ENCODE data around the gene PMFBP1. TPM values are rescaled to one million over a fixed set of nuclear protein-coding genes. Genes with fewer than 3 reads are reported as not detected.

Gene PMFBP1
- polyA plus RNA-seq (2011; rRNA removed), result 0.04 and 0.07 TPM in 2 replicates
- polyA minus RNA-seq (2011; rRNA and poly(A)+ RNA removed), result not detected in 2 replicates

- ChIA-PET POLR2A (no interaction called here), CTCF (interaction anchor here (1.0 to 1.6 kb wide), 2 partner anchors 9 to 22 kb away, joined by 3 to 4 read pairs; no protein-coding TSS in a partner anchor)
- peak; percentile 26 for DNase-seq (ENCODE audit: low read depth)
- Histone ChIP-seq H3K4me3 (ENCODE audit: low read depth, low read length) (no peak within 1 kb of the TSS), H3K36me3 (ENCODE audit: control insufficient read depth, insufficient read depth, low read length) (no peaks in the 10 kb centered on the region), H3K27me3 (ENCODE audit: control insufficient read depth, insufficient read depth, low read length) (0 out of 2 replicates have a peak, but pooled peaks cover 2% of the 10 kb centered on the region)
- no peak for TF ChIP-seq CTCF (IDR thresholded peaks at IDR 0.05; ENCODE audit: insufficient read depth, low read depth, low read length)
Observed at GRCh38 chr16:72172105-72173034, at the start of gene PMFBP1. Gene PMFBP1 (minus strand): TSS chr16:72172155. CDS start chr16:72171208, 947 bp downstream.

GRCh38 chr16:72221630-72222024 lies 49.7 kb upstream of the PMFBP1 start:
- Histone ChIP-seq H3K4me3 (ENCODE audit: low read depth, low read length) (no peak overlapping the region), H3K36me3 (ENCODE audit: control insufficient read depth, insufficient read depth, low read length) (no peaks in the 10 kb centered on the region), H3K27me3 (ENCODE audit: control insufficient read depth, insufficient read depth, low read length) (0 out of 2 replicates have a peak, but pooled peaks cover 1% of the 10 kb centered on the region)
- CTCF ChIA-PET, result interaction anchor here (1.0 kb wide), 1 partner anchor 10 kb away, joined by 3 read pairs; no protein-coding TSS in a partner anchor
- no peak for DNase-seq (ENCODE audit: low read depth)
- TF ChIP-seq CTCF (IDR thresholded peaks at IDR 0.05; ENCODE audit: insufficient read depth, low read depth, low read length), result no peak
- POLR2A ChIA-PET, result no interaction called here

GRCh38 chr16:72220875-72221629 lies 49.1 kb upstream of the PMFBP1 start:
- CTCF ChIA-PET, result interaction anchor here (0.6 to 1.4 kb wide), 2 partner anchors 11 to 374 kb away, joined by 3 to 4 read pairs; no protein-coding TSS in a partner anchor
- POLR2A ChIA-PET, result no interaction called here
- DNase-seq (ENCODE audit: low read depth), result no peak

DNA sequence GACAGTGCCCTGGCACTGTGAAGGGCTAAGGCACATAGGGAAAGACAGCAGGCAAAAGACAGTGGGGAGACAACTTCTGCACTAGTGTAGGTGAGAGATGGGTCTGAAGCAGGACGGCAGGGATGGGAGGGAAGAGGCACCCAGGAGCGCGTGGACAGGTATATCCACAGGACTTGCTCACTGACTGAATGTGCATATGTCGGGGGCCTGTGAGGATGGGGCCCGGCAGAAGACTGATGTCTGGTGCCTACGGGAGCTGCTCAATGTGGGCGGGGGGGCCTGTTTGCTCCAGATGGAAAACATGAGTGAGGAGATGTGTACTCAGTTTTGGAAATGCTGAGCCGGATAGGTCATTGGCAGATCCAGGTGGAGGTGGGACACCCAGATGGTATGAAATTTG lies 47.3 kb upstream of the PMFBP1 start:
- 0 out of 2 replicates have a peak, but pooled peaks cover 1% of the 10 kb centered on the region for H3K27me3 ChIP-seq (ENCODE audit: control insufficient read depth, insufficient read depth, low read length)
- H3K36me3 ChIP-seq (ENCODE audit: control insufficient read depth, insufficient read depth, low read length), result no peaks in the 10 kb centered on the region
- DNase-seq (ENCODE audit: low read depth), result no peak
- H3K4me3 ChIP-seq (ENCODE audit: low read depth, low read length), result no peak overlapping the region
- no peak for TF ChIP-seq CTCF (IDR thresholded peaks at IDR 0.05; ENCODE audit: insufficient read depth, low read depth, low read length)
- ChIA-PET POLR2A (no interaction called here), CTCF (no interaction called here)

More at GRCh38 chr16:72220875-72221629, 49.1 kb upstream of the PMFBP1 start:
- no peak for TF ChIP-seq CTCF (IDR thresholded peaks at IDR 0.05; ENCODE audit: insufficient read depth, low read depth, low read length)
- H3K4me3 ChIP-seq (ENCODE audit: low read depth, low read length), result no peak overlapping the region
- H3K36me3 ChIP-seq (ENCODE audit: control insufficient read depth, insufficient read depth, low read length), result no peaks in the 10 kb centered on the region
- 0 out of 2 replicates have a peak, but pooled peaks cover 1% of the 10 kb centered on the region for H3K27me3 ChIP-seq (ENCODE audit: control insufficient read depth, insufficient read depth, low read length)

- no peak for TF ChIP-seq CTCF (IDR thresholded peaks at IDR 0.05; ENCODE audit: insufficient read depth, low read depth, low read length)
- CTCF ChIA-PET, result no interaction called here
Observed at GRCh38 chr16:72216767-72217166, 44.8 kb upstream of the PMFBP1 start.

More at GRCh38 chr16:72216767-72217166, 44.8 kb upstream of the PMFBP1 start:
- H3K27me3 ChIP-seq (ENCODE audit: control insufficient read depth, insufficient read depth, low read length), result 0 out of 2 replicates have a peak, but pooled peaks cover 1% of the 10 kb centered on the region
- POLR2A ChIA-PET, result no interaction called here
- H3K4me3 ChIP-seq (ENCODE audit: low read depth, low read length), result no peak overlapping the region
- no peak for DNase-seq (ENCODE audit: low read depth)
- no peaks in the 10 kb centered on the region for H3K36me3 ChIP-seq (ENCODE audit: control insufficient read depth, insufficient read depth, low read length)
